ENCODE measurements around the gene LRP5. TPM values are rescaled to one million over a fixed set of nuclear protein-coding genes. Genes with fewer than 3 reads are reported as not detected.
"Not testable (repeated sequence)": the region's sequence is repeated elsewhere in the genome, so short reads cannot be mapped to it uniquely, and the experiment has no call there.

LRP5 gene
- total and polyA plus RNA-seq, 3 donors from 2014 or later = 15.7 to 21.3 (median 20.6) TPM

DNA sequence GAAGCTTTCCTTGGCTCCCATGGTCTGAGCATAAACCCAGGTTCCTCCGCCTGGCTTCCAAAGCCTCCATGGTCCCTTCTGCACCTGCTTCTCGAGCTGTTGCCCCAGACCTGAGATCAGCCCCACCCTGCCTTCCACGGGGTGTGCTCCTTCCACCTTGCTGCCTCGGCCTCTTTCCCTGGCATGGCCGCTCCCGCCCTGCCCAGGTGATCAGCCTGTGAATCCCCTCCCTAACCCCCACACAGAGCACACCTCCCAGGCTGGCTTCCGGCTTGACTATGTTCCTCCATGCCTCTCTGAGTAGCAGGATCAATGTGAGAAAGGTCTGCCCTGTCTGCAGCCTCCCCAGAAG, 145.5 kb downstream of the LRP5 start:
- no peak for DNase-seq
- TF ChIP-seq, protein P1, sequence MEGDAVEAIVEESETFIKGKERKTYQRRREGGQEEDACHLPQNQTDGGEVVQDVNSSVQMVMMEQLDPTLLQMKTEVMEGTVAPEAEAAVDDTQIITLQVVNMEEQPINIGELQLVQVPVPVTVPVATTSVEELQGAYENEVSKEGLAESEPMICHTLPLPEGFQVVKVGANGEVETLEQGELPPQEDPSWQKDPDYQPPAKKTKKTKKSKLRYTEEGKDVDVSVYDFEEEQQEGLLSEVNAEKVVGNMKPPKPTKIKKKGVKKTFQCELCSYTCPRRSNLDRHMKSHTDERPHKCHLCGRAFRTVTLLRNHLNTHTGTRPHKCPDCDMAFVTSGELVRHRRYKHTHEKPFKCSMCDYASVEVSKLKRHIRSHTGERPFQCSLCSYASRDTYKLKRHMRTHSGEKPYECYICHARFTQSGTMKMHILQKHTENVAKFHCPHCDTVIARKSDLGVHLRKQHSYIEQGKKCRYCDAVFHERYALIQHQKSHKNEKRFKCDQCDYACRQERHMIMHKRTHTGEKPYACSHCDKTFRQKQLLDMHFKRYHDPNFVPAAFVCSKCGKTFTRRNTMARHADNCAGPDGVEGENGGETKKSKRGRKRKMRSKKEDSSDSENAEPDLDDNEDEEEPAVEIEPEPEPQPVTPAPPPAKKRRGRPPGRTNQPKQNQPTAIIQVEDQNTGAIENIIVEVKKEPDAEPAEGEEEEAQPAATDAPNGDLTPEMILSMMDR (IDR thresholded peaks at IDR 0.05) = no peak
- no peak for TF ChIP-seq POLR2A (IDR thresholded peaks at IDR 0.05)
- Histone ChIP-seq H3K36me3 (ENCODE audit: low read depth, missing control alignments) (no peaks in the 10 kb centered on the region), H3K9me3 (no peaks in the 10 kb centered on the region), H3K27ac (no peak overlapping the region), H3K4me3 (no peak overlapping the region), H3K4me1 (peaks cover 5% of the 10 kb centered on the region), H3K27me3 (no peaks in the 10 kb centered on the region)
- WGBS, 2 donors = 79% methylated on average over 7 of the region's 7 CpGs
- intact Hi-C loops (cut with DNase I; ENCODE audit: low total_unique reads) = no loop called here

DNA sequence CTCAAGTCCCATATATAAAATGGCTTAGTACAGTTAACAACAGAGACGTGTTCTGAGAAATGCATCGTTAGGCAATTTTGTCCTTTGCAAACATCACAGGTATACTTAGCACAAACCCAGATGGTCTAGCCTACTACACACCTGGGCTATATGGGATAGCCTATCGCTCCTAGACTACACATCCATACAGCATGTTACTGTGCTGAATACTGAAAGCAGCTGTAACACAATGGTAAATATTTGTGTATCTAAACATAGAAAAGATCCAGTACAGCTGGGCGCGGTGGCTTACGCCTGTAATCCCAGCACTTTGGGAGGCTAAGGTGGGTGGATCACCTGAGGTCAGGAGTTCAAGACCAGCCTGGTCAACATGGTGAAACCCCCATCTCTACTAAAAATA, 145.9 kb downstream of the LRP5 start:
- intact Hi-C loops (cut with DNase I; ENCODE audit: low total_unique reads); H3K27ac ChIP-seq; H3K27me3 ChIP-seq; H3K4me3 ChIP-seq; H3K36me3 ChIP-seq (ENCODE audit: low read depth, missing control alignments); DNase-seq; H3K4me1 ChIP-seq; H3K9me3 ChIP-seq: not testable (repeated sequence)
- 82 to 86% methylated on average over 6 of the region's 6 CpGs for WGBS, 2 donors

DNA sequence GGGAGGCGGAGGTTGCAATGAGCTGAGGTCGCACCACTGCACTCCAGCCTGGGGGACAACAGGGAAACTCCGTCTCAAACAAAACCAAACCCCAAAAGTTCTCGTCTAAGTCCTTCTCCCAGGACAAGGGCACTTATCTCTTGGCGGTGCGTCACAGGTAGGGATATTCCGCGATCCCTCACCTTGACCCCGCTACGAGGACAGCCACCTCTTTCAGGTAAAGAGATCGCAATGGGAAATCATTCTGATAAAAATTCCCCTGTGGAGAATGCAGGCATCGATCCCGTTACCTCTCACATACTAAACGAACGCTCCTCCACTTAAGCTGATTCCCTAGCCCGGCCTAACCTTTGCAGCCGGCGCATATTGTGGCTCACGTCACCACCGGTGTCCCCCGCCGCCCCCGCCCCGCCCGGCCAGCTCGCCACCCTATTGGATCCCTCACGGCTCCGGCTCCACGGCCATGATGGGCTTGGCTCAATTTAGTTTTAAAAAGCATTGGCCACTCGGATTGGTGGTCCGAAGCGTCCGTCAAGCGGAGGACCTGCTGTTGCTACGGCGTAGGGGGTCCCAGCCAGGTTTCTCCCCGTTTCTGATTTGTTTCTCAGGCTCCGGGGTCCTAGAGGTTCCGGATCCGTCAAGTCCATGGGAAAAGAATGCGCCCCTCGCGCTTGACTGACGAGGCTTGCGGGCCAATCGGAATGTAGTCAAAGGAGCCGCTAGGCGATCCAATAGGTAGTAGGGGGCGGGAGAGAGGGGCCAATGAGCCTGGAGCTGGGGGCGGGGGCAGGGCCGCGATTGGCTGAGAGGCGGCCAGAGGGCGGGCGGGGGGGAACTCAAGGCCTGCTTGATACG, 147.7 kb downstream of the LRP5 start:
- Histone ChIP-seq H3K27ac (peak overlapping the region; percentile 90 to 100), H3K4me1 (peaks cover 27% of the 10 kb centered on the region), H3K27me3 (no peaks in the 10 kb centered on the region), H3K9me3 (no peaks in the 10 kb centered on the region), H3K4me3 (peak overlapping the region; percentile 78 to 97), H3K36me3 (ENCODE audit: low read depth, missing control alignments) (no peaks in the 10 kb centered on the region)
- WGBS, 2 donors = 5% methylated on average over 36 to 39 of the region's 56 CpGs
- intact Hi-C loops (cut with DNase I; ENCODE audit: low total_unique reads) = no loop called here
- no peak for TF ChIP-seq POLR2A (IDR thresholded peaks at IDR 0.05)
- TF ChIP-seq, protein P1 (IDR thresholded peaks at IDR 0.05) = peak in 1 of 3 experiments; percentile 6
- peak; percentile 99 for DNase-seq

DNA sequence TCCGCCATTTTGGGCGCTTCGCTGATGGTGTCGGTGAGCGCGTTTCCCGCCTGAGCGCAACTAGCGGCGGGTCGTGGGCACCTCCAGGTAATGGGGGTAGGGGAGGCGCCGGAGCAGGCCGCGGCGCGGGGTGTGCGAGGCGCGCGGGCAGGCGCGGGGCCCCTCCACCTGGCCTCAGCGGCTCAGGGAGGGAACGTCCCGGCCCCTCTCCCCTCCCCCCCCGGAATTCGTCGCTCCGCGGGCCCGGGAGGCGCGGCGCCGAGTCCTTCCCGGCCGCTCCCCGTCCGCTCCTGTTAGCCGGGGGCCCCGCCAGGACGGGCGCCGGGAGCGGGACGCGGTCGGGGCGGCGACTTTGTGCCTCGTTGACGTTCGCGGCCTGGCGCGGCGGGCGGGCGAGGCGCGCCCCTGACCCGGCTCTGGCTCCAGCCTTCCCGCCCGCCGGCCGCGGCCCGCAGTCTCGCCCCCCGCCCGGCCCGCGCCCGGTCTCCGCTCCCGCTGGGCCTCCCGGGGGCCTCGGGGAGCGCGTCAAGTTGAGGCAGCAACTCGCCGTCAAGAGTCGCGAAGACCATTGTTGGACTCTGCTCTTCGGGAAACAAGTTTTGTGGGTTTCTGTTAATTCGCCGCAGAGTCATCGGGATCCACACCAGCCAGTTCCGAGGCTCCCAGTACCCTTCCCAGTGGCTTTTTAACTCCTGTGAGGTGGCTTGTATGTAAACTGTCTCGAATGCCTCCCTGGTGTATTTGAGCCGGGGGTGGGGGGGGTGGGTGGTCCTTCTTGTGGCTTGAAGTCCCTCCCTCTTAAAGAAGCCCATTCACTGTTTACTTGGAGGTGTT, 148.6 kb downstream of the LRP5 start, which contains the start of gene PPP6R3:
TSS of gene PPP6R3 (plus strand) at position 12 of the 834 bp plus-strand sequence. CDS start 76,913 bp downstream, outside the sequence.
- H3K9me3 ChIP-seq = no peaks in the 10 kb centered on the region
- TF ChIP-seq POLR2A (IDR thresholded peaks at IDR 0.05) = no peak
- TF ChIP-seq, protein P1 (IDR thresholded peaks at IDR 0.05) = no peak
- intact Hi-C loops (cut with DNase I; ENCODE audit: low total_unique reads) = no loop called here
- peak within 1 kb of the TSS; percentile 90 to 100 for H3K27ac ChIP-seq
- peaks cover 36% of the 10 kb centered on the region for H3K4me1 ChIP-seq
- 0 to 1% methylated on average over 2 to 39 of the region's 92 CpGs for WGBS, 2 donors
- DNase-seq = peak; percentile 22
- peak within 1 kb of the TSS; percentile 78 to 97 for H3K4me3 ChIP-seq
- no peaks in the 10 kb centered on the region for H3K36me3 ChIP-seq (ENCODE audit: low read depth, missing control alignments)
- no peaks in the 10 kb centered on the region for H3K27me3 ChIP-seq

DNA sequence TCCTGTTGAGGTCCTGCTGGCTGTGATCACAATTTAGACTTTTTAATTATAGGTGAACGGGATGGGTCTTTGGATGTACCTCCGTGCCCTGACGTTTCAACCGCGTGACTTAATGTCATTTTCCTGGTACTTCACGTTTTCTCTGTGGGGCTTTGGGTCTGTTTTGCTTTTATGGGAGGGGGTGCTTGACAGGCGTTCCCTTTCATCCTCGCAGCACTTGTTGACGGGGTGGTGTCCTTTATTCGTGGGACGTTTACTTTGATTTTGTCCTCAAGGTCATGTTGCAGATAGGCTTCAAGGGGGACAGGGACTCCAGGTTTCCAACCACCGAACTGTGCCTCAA, 149.2 kb downstream of the LRP5 start:
- intact Hi-C loops (cut with DNase I; ENCODE audit: low total_unique reads) = no loop called here
- Histone ChIP-seq H3K27ac (peak overlapping the region; percentile 90 to 100), H3K4me1 (peaks cover 38% of the 10 kb centered on the region), H3K27me3 (no peaks in the 10 kb centered on the region), H3K4me3 (peak overlapping the region; percentile 78 to 97), H3K9me3 (no peaks in the 10 kb centered on the region), H3K36me3 (ENCODE audit: low read depth, missing control alignments) (no peaks in the 10 kb centered on the region)
- DNase-seq = no peak
- TF ChIP-seq, protein P1 (IDR thresholded peaks at IDR 0.05) = no peak
- TF ChIP-seq POLR2A (IDR thresholded peaks at IDR 0.05) = no peak
- 0 to 1% methylated on average over 12 of the region's 12 CpGs for WGBS, 2 donors

Measured in testis (tissue), 3 donors.